Tongue (tissue), 2 donors: ENCODE results near the gene LINC01488. TPM values are rescaled to one million over a fixed set of nuclear protein-coding genes. Genes with fewer than 3 reads are reported as not detected.

Experiments used
- DNase-seq: peaks from one replicate; pipeline ENCODE4 v3.0.0-alpha.2; 2015
- total RNA-seq: library from RNA; depleted of rRNA; stranded (reverse); fragments of >200 nt; gene quantifications from one replicate; pipeline ENCODE4 v1.2.3, GENCODE V29; 2014

The LINC01488 gene
- not detected for total RNA-seq

- DNase-seq = no peak
These were observed at the start of gene LINC01488 for GRCh38 chr11:69481393-69481844. Gene LINC01488, plus strand, starts transcription at chr11:69481663.

- no peak for DNase-seq
These were observed 49.3 kb upstream of the LINC01488 start for GRCh38 chr11:69431893-69432738.

- no peak for DNase-seq
These were observed 47.7 kb upstream of the LINC01488 start for GRCh38 chr11:69433741-69434140.

- DNase-seq = no peak
These were observed 47.0 kb upstream of the LINC01488 start for GRCh38 chr11:69434471-69434931.

GRCh38 chr11:69435161-69435986 lies 46.1 kb upstream of the LINC01488 start:
- peak; percentile 37 for DNase-seq

GRCh38 chr11:69436041-69436982 lies 45.2 kb upstream of the LINC01488 start:
- no peak for DNase-seq

GRCh38 chr11:69437001-69437875 lies 44.2 kb upstream of the LINC01488 start:
- peak; percentile 53 for DNase-seq

- DNase-seq = no peak
These were observed 43.6 kb upstream of the LINC01488 start for GRCh38 chr11:69437876-69438205.

GRCh38 chr11:69438286-69438920 lies 43.1 kb upstream of the LINC01488 start:
- no peak for DNase-seq

GRCh38 chr11:69439127-69439526 lies 42.3 kb upstream of the LINC01488 start:
- no peak for DNase-seq

- DNase-seq = no peak
These were observed 41.6 kb upstream of the LINC01488 start for GRCh38 chr11:69439651-69440464.

- no peak for DNase-seq
These were observed 40.6 kb upstream of the LINC01488 start for GRCh38 chr11:69440876-69441275.

- no peak for DNase-seq
These were observed 39.3 kb upstream of the LINC01488 start for GRCh38 chr11:69442012-69442806.

GRCh38 chr11:69442807-69443137 lies 38.7 kb upstream of the LINC01488 start:
- DNase-seq = peak; percentile 76

- DNase-seq = peak; percentile 97
These were observed 38.1 kb upstream of the LINC01488 start for GRCh38 chr11:69443138-69443967.

- no peak for DNase-seq
These were observed 37.5 kb upstream of the LINC01488 start for GRCh38 chr11:69443968-69444364.

- DNase-seq = peak; percentile 65
These were observed 36.9 kb upstream of the LINC01488 start for GRCh38 chr11:69444381-69445130.
